Prostate gland (tissue), 2 donors: ENCODE data around the gene GLIS1. TPM values are rescaled to one million over a fixed set of nuclear protein-coding genes. Genes with fewer than 3 reads are reported as not detected.

ENCODE experiments used
- DNase-seq: peaks from one replicate; pipeline ENCODE4 v3.0.0-alpha.2; 2019; ENCODE audit warnings: low spot score
- H3K27ac ChIP-seq, 2 donors: fragments of 200-600 bp; sonication (generic); 2 replicates each; pipeline ENCODE4 v1.5.1; 2017 to 2019
- H3K27me3 ChIP-seq: fragments of 200-600 bp; sonication (generic); replicated peaks from 2 replicates; pipeline ENCODE4 v1.5.1; 2019; ENCODE audit not compliant: insufficient read depth
- H3K36me3 ChIP-seq, 2 donors: fragments of 200-600 bp; sonication (generic); 1 replicate in 1 of 2; 2 replicates in 1 of 2; pipeline versions ENCODE4 v1.5.1 to v1.8.1; 2017 to 2019
- H3K4me1 ChIP-seq: fragments of 200-600 bp; sonication (generic); replicated peaks from 2 replicates; pipeline ENCODE4 v1.5.1; 2019
- H3K4me3 ChIP-seq, 2 donors: fragments of 200-600 bp; sonication (generic); 2 replicates each; pipeline ENCODE4 v1.5.1; 2017 to 2019
- H3K9me3 ChIP-seq: fragments of 200-600 bp; sonication (generic); 2 replicates; pipeline ENCODE4 v1.5.1; 2017
- CTCF ChIP-seq, 4 experiments: fragments of 200-600 bp in 2 of 4; fragments of 450-650 bp in 2 of 4; sonication (generic) in 2 of 4; IDR thresholded peaks; 1 replicate in 3 of 4; 2 replicates in 1 of 4; pipeline ENCODE4 v1.5.1; 2016 to 2019; ENCODE audit warnings: antibody characterized with exemption in 4 of 4, mild to moderate bottlenecking in 2 of 4, moderate library complexity in 2 of 4
- POLR2A ChIP-seq: fragments of 450-650 bp; IDR thresholded peaks from one replicate; pipeline ENCODE4 v1.6.1; 2016; ENCODE audit warnings: antibody characterized with exemption, mild to moderate bottlenecking
- POLR2AphosphoS5 ChIP-seq: sonication (generic); formaldehyde crosslinking; IDR thresholded peaks from one replicate; pipeline ENCODE4 v1.6.1; 2017; ENCODE audit warnings: antibody characterized with exemption
- WGBS: methylation state at CpG from one replicate; pipeline ENCODE4 v1.1.5; 2018; 5-methylcytosine and 5-hydroxymethylcytosine counted together
- intact Hi-C: fragments of 100-400 bp; cut with DNase I; formaldehyde crosslinking; loops from one replicate; pipeline ENCODE4 v1.14.2; 2022
- total RNA-seq, 2 donors: library from RNA; depleted of rRNA; stranded (reverse); fragments of >200 nt; gene quantifications; one replicate each; pipeline ENCODE4 v1.1.0, GENCODE V29; 2016

GLIS1 gene
- total RNA-seq, 2 donors from 2014 or later, result 1.1 to 8.1 TPM

GRCh38 chr1:53462769-53463501 lies 276.0 kb downstream of the GLIS1 start:
- TF ChIP-seq POLR2AphosphoS5 (no peak), POLR2A (no peak), CTCF (IDR thresholded peaks at IDR 0.05) (no peak)
- H3K4me3 ChIP-seq, result no peak overlapping the region
- H3K36me3 ChIP-seq, result no peaks in the 10 kb centered on the region
- H3K9me3 ChIP-seq, result no peaks in the 10 kb centered on the region
- intact Hi-C loops, result no loop called here
- no peaks in the 10 kb centered on the region for H3K27me3 ChIP-seq
- DNase-seq, result no peak
- no peaks in the 10 kb centered on the region for H3K4me1 ChIP-seq
- no peak overlapping the region for H3K27ac ChIP-seq
- 74% methylated on average over 11 of the region's 11 CpGs for WGBS

GRCh38 chr1:53462193-53462592 lies 276.8 kb downstream of the GLIS1 start:
- no peak for DNase-seq
- no peak overlapping the region for H3K27ac ChIP-seq
- H3K9me3 ChIP-seq, result no peaks in the 10 kb centered on the region
- TF ChIP-seq POLR2AphosphoS5 (no peak), CTCF (IDR thresholded peaks at IDR 0.05) (no peak)
- WGBS, result 91% methylated on average over 6 of the region's 6 CpGs
- intact Hi-C loops, result no loop called here
- H3K27me3 ChIP-seq, result no peaks in the 10 kb centered on the region
- H3K4me1 ChIP-seq, result no peaks in the 10 kb centered on the region
- H3K36me3 ChIP-seq, result no peaks in the 10 kb centered on the region
- no peak overlapping the region for H3K4me3 ChIP-seq

- no peak overlapping the region for H3K4me3 ChIP-seq
- H3K36me3 ChIP-seq, result no peaks in the 10 kb centered on the region
- DNase-seq, result no peak
- WGBS, result 97% methylated on average over 22 of the region's 25 CpGs
- intact Hi-C loops, result no loop called here
- H3K27ac ChIP-seq, result no peak overlapping the region
- H3K9me3 ChIP-seq, result no peaks in the 10 kb centered on the region
- H3K4me1 ChIP-seq, result no peaks in the 10 kb centered on the region
- H3K27me3 ChIP-seq, result no peaks in the 10 kb centered on the region
- TF ChIP-seq POLR2AphosphoS5, result no peak
- no peak for TF ChIP-seq POLR2A
- TF ChIP-seq CTCF (IDR thresholded peaks at IDR 0.05), result no peak
Measured at GRCh38 chr1:53461323-53462044, 277.5 kb downstream of the GLIS1 start.

GRCh38 chr1:53460666-53461322 lies 278.2 kb downstream of the GLIS1 start:
- Histone ChIP-seq H3K9me3 (no peaks in the 10 kb centered on the region), H3K4me1 (no peaks in the 10 kb centered on the region), H3K4me3 (no peak overlapping the region), H3K27ac (no peak overlapping the region), H3K36me3 (no peaks in the 10 kb centered on the region), H3K27me3 (no peaks in the 10 kb centered on the region)
- intact Hi-C loops, result no loop called here
- DNase-seq, result no peak
- TF ChIP-seq POLR2AphosphoS5 (no peak), CTCF (IDR thresholded peaks at IDR 0.05) (no peak), POLR2A (no peak)
- WGBS, result 93% methylated on average over 29 of the region's 29 CpGs
